Measurements from ENCODE around the gene KLF12.

KLF12 gene

DNA sequence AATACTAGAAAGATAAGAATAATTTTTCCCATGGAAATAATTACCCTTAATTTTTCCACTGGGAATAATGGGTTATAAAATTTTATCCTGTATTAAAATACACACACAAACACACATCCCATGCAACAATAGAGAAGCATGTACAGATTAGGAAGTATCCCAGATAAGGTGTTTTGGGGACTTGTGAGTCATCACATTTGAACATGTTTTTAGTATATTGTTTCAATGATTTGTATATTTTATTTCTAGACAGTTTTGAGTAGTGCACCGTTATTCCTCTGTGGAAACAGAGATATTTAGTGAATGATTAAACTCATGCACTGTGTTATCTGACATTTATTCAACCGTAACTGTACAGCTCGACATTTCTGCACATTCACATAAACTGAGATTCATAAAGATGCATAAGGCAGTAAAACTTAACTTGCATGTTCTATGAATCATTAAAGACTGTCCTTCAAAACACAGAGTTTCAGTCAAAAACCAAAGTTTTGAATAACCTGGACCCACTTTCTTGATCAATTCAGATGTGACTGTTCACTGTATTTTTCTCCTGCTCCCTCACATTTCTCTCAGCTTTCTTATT lies 30.1 kb downstream of the KLF12 start:
- no peak for DNase-seq
- no peak for TF ChIP-seq POLR2A (IDR thresholded peaks at IDR 0.05; ENCODE audit: low read length)
- no peak for TF ChIP-seq GATA1 (IDR thresholded peaks at IDR 0.05; ENCODE audit: low read depth, low read length)

GRCh38 chr13:74103196-74103595 lies 31.0 kb downstream of the KLF12 start:
- TF ChIP-seq GATA1 (IDR thresholded peaks at IDR 0.05; ENCODE audit: low read depth, low read length), result no peak
- no peak for TF ChIP-seq POLR2A (IDR thresholded peaks at IDR 0.05; ENCODE audit: low read length)
- no peak for DNase-seq

- TF ChIP-seq GATA1 (IDR thresholded peaks at IDR 0.05; ENCODE audit: low read depth, low read length), result no peak
- TF ChIP-seq POLR2A (IDR thresholded peaks at IDR 0.05; ENCODE audit: low read length), result no peak
Observed at GRCh38 chr13:74102691-74103090, 31.5 kb downstream of the KLF12 start.

GRCh38 chr13:74101436-74101835 lies 32.8 kb downstream of the KLF12 start:
- TF ChIP-seq GATA1 (IDR thresholded peaks at IDR 0.05; ENCODE audit: low read depth, low read length), result no peak
- TF ChIP-seq POLR2A (IDR thresholded peaks at IDR 0.05; ENCODE audit: low read length), result no peak
- no peak for DNase-seq

More at GRCh38 chr13:74102691-74103090, 31.5 kb downstream of the KLF12 start:
- DNase-seq, result no peak

DNA sequence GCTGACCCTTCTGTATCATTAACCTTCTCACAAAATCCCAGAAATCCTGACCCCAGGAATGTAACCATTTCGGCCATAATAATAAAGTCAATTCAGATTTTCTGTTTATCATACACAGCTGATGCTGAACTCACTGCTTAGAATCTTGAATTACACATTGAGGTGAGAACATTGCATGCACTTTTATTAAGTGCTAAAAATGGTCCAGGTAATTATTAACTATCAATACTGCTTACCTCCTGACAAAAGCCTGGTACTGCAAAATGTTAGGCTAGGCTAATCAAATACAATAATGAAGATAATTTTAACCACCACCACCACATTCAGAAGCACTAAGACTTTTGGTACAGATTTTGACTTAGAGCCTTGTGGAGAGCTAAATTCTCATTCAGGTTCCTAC lies 36.1 kb downstream of the KLF12 start:
- TF ChIP-seq POLR2A (IDR thresholded peaks at IDR 0.05; ENCODE audit: low read length) (no peak), GATA1 (IDR thresholded peaks at IDR 0.05; ENCODE audit: low read depth, low read length) (no peak)
- no peak for DNase-seq

DNA sequence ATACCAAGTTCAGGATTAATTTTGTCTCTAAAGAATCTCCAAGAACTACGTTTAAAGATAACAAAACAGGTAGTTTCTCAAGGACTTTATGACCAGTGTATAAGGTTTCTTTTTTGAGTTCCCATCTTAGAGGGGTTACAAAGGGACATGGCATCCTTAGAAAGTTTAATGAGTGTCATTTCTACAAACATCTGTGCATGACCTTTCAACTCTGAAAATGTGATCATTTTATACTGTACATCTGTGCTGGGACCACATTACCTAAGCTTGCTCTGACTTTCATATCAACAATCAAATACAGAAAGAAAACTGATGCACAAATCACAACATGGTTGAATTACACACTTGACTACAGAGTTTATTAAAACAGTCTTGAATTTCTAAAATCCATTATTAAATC lies 37.1 kb downstream of the KLF12 start:
- no peak for TF ChIP-seq GATA1 (IDR thresholded peaks at IDR 0.05; ENCODE audit: low read depth, low read length)
- TF ChIP-seq POLR2A (IDR thresholded peaks at IDR 0.05; ENCODE audit: low read length), result no peak
- no peak for DNase-seq

DNA sequence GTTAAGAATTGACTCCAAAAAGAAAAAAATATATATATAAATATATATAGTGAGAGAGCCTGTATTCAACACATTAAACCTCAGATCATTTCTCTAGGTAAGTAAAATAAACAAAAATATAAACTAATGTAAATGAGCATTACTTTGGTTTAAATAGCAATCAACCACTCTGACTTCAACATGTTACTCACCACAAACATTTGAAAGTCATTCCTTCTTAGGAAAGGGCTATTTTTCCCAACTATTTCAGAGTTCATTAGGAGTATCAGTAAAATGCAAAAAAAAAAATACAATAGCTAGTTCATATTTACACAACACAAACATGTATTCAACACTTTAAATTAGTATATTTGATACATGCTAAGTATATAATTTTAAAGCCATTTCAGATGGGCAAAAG lies 40.5 kb downstream of the KLF12 start:
- TF ChIP-seq POLR2A (IDR thresholded peaks at IDR 0.05; ENCODE audit: low read length), result no peak
- TF ChIP-seq GATA1 (IDR thresholded peaks at IDR 0.05; ENCODE audit: low read depth, low read length), result no peak
- no peak for DNase-seq

GRCh38 chr13:74092711-74093110 lies 41.5 kb downstream of the KLF12 start:
- no peak for TF ChIP-seq GATA1 (IDR thresholded peaks at IDR 0.05; ENCODE audit: low read depth, low read length)
- no peak for TF ChIP-seq POLR2A (IDR thresholded peaks at IDR 0.05; ENCODE audit: low read length)

DNA sequence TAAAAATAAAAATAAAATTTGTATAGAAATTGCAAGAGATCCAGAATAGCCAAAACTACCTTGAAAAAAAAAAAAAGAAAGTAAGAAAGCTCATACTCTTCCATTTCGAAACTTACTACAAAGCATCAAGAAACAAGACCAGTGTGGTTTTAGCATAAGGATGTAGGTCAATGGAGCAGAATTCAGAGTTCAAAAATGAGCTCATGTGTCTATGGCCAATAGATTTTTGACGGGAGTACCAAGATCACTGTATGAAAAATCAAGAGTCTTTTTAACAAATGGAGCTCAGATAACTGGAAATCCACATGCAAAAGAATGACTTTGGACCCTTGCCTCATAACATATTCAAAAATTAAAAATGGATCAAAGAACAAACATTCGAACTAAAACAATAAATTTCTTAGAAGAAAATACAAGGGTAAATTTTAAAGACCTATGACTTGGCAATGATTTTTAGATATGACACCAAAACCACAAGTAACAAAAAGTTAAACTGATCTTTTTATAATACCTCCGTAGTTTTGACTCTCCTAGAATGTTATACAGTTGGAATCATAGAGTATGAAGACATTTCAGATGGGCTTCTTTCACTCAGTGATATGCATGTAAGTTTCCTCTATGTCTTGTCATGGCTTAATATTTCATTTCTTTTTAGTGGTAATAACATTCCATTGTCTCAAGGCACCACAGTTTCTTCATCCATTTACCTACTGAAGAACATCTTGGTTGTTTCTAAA lies 43.2 kb downstream of the KLF12 start:
- TF ChIP-seq POLR2A (IDR thresholded peaks at IDR 0.05; ENCODE audit: low read length), result no peak
- DNase-seq, result no peak

More at GRCh38 chr13:74092711-74093110, 41.5 kb downstream of the KLF12 start:
- DNase-seq, result no peak

- TF ChIP-seq GATA1 (IDR thresholded peaks at IDR 0.05; ENCODE audit: low read depth, low read length) (no peak), POLR2A (IDR thresholded peaks at IDR 0.05; ENCODE audit: low read length) (no peak)
Observed at GRCh38 chr13:74090397-74090796, 43.8 kb downstream of the KLF12 start.

DNA sequence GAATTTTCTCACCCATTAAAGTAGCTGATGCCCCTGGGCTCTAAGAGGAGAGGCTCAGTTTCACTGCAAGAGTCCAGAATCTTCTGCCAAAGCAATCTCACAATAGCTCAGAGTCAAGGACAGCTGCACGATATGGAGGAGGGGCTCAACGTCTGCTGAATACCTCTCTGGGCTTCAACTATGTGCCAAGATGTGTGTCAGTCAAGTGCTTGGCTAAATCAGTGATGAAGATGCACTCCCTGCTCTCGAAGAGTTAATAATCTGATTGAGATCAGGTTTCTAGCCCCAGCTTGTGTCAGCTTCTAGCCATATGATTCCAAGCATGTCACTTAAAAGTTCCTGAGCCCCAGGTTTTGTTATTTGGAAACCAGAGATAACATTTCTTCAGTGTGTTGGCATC lies 46.8 kb downstream of the KLF12 start:
- no peak for DNase-seq
- no peak for TF ChIP-seq GATA1 (IDR thresholded peaks at IDR 0.05; ENCODE audit: low read depth, low read length)
- TF ChIP-seq POLR2A (IDR thresholded peaks at IDR 0.05; ENCODE audit: low read length), result no peak

More at GRCh38 chr13:74090397-74090796, 43.8 kb downstream of the KLF12 start:
- DNase-seq, result no peak
